Measurements from ENCODE around the gene PLXDC2. TPM values are rescaled to one million over a fixed set of nuclear protein-coding genes. Genes with fewer than 3 reads are reported as not detected.

Gene PLXDC2
- total and polyA plus RNA-seq, 10 of the 15 experiments (the other 5 are each of a cell fraction or from before 2014, with no cell fraction given), result 0.05 to 1.8 (median 0.14) TPM; not detected in 2

GRCh38 chr10:20017961-20018360, 201.7 kb downstream of the PLXDC2 start:
- TF ChIP-seq CREM (IDR thresholded peaks at IDR 0.05; ENCODE audit: low read depth) (no peak), ZSCAN29 (IDR thresholded peaks at IDR 0.05) (no peak), NR2C2 (IDR thresholded peaks at IDR 0.05; ENCODE audit: borderline replicate concordance, control insufficient read depth, insufficient read length, low read depth) (no peak), NR2C1 (IDR thresholded peaks at IDR 0.05) (no peak), CTCF (IDR thresholded peaks at IDR 0.05 in 2 of 3, conservative IDR thresholded peaks at IDR 0.05 in 1 of 3; ENCODE audit: control insufficient read depth in 2 of 3, extremely low read depth in 1 of 3, insufficient read depth in 1 of 3, low read depth in 3 of 3, low read length in 3 of 3) (no peak), SUPT20H (IDR thresholded peaks at IDR 0.05; ENCODE audit: borderline replicate concordance, control insufficient read depth, low read depth, low read length) (no peak), DPF2 (IDR thresholded peaks at IDR 0.05) (no peak), SMARCA5 (IDR thresholded peaks at IDR 0.05) (no peak), SMC3 (IDR thresholded peaks at IDR 0.05; ENCODE audit: borderline replicate concordance, low read length) (no peak), ZBTB11 (CRISPR knock-in tag; IDR thresholded peaks at IDR 0.05) (no peak), EGR1 (IDR thresholded peaks at IDR 0.05; ENCODE audit: borderline replicate concordance in 1 of 2, low read depth in 2 of 2, low read length in 2 of 2) (no peak)
- TF ChIP-seq, protein P1, sequence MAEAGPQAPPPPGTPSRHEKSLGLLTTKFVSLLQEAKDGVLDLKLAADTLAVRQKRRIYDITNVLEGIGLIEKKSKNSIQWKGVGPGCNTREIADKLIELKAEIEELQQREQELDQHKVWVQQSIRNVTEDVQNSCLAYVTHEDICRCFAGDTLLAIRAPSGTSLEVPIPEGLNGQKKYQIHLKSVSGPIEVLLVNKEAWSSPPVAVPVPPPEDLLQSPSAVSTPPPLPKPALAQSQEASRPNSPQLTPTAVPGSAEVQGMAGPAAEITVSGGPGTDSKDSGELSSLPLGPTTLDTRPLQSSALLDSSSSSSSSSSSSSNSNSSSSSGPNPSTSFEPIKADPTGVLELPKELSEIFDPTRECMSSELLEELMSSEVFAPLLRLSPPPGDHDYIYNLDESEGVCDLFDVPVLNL (IDR thresholded peaks at IDR 0.05; ENCODE audit: low read depth, low read length), result no peak
- TF ChIP-seq, protein P2, sequence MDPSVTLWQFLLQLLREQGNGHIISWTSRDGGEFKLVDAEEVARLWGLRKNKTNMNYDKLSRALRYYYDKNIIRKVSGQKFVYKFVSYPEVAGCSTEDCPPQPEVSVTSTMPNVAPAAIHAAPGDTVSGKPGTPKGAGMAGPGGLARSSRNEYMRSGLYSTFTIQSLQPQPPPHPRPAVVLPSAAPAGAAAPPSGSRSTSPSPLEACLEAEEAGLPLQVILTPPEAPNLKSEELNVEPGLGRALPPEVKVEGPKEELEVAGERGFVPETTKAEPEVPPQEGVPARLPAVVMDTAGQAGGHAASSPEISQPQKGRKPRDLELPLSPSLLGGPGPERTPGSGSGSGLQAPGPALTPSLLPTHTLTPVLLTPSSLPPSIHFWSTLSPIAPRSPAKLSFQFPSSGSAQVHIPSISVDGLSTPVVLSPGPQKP (IDR thresholded peaks at IDR 0.05; ENCODE audit: low read depth, low read length), result no peak
- CTCF ChIA-PET, result no interaction called here
- intact Hi-C loops (cut with micrococcal nuclease; ENCODE audit: unreplicated experiment), result no loop called here

More at GRCh38 chr10:20017961-20018360, 201.7 kb downstream of the PLXDC2 start:
- DNase-seq (ENCODE audit: low read depth, low spot score) (no peak), FAIRE-seq (no peak), ATAC-seq (no peak)
- Histone ChIP-seq H3K36me3 (ENCODE audit: control insufficient read depth in 2 of 2, insufficient read depth in 2 of 2, low read length in 1 of 2) (no peaks in the 10 kb centered on the region), H3K9ac (ENCODE audit: control insufficient read depth, insufficient read depth, low read length) (no peak overlapping the region), H2AFZ (ENCODE audit: control insufficient read depth, low read depth, low read length) (no peak overlapping the region), H3K4me1 (ENCODE audit: control insufficient read depth, insufficient read depth, low read length) (no peaks in the 10 kb centered on the region), H3K79me2 (ENCODE audit: control insufficient read depth, insufficient read depth, low read length) (no peaks in the 10 kb centered on the region), H3K4me3 (no peak overlapping the region), H3K27me3 (replicated peaks in 1 of 2; ENCODE audit: control insufficient read depth in 2 of 2, insufficient read depth in 2 of 2, low read length in 1 of 2) (no peaks in the 10 kb centered on the region), H4K20me1 (ENCODE audit: control insufficient read depth, insufficient read depth) (no peaks in the 10 kb centered on the region), H3K4me2 (ENCODE audit: control insufficient read depth, insufficient read depth) (no peak overlapping the region), H3K27ac (ENCODE audit: control insufficient read depth, insufficient read depth) (no peak overlapping the region), H3K9me3 (replicated peaks; ENCODE audit: control insufficient read depth, insufficient read depth, low read length) (no peaks in the 10 kb centered on the region)
- ChIA-PET RAD21 (ENCODE audit: unreplicated experiment) (no interaction called here), SMC1A (ENCODE audit: uncharacterized antibody, unreplicated experiment) (no interaction called here), POLR2A (no interaction called here)
- WGBS (ENCODE audit: insufficient coverage, insufficient replicate concordance, low lambda C conversion rate, missing lambda C conversion rate), result 63% methylated on average over 2 of the region's 2 CpGs
- in situ Hi-C loops (cut with MboI), result no loop called here
- BruUV-seq (replicated peaks), result no TSS peak
